OCI-LY1 (cell line): Measurements from ENCODE around the gene CFAP141.

ENCODE experiments used
- EZH2 ChIP-seq: fragments of 200-600 bp; sonication (generic), shearing (Covaris generic); IDR thresholded peaks from 2 replicates; pipeline ENCODE4 v1.8.0; 2017; ENCODE audit warnings: borderline replicate concordance, mixed run types, mild to moderate bottlenecking, antibody characterized with exemption, low read length, moderate library complexity, mixed read lengths
- TF ChIP-seq, protein P1 (sequence below): fragments of 200-600 bp; sonication (generic), shearing (Covaris generic); IDR thresholded peaks from 2 replicates; pipeline ENCODE4 v1.5.1; 2017; ENCODE audit warnings: mild to moderate bottlenecking, antibody characterized with exemption, low read length, moderate library complexity, mixed read lengths

- TF ChIP-seq EZH2, result no peak
- TF ChIP-seq, protein P1, sequence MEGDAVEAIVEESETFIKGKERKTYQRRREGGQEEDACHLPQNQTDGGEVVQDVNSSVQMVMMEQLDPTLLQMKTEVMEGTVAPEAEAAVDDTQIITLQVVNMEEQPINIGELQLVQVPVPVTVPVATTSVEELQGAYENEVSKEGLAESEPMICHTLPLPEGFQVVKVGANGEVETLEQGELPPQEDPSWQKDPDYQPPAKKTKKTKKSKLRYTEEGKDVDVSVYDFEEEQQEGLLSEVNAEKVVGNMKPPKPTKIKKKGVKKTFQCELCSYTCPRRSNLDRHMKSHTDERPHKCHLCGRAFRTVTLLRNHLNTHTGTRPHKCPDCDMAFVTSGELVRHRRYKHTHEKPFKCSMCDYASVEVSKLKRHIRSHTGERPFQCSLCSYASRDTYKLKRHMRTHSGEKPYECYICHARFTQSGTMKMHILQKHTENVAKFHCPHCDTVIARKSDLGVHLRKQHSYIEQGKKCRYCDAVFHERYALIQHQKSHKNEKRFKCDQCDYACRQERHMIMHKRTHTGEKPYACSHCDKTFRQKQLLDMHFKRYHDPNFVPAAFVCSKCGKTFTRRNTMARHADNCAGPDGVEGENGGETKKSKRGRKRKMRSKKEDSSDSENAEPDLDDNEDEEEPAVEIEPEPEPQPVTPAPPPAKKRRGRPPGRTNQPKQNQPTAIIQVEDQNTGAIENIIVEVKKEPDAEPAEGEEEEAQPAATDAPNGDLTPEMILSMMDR, result no peak
Observed at GRCh38 chr1:154239491-154239890, 33.4 kb upstream of the CFAP141 start.
